Neutrophil (primary cell): ENCODE data around the gene TYMP.
A peak's percentile ranks its signal among the peaks of the same experiment; 100 is the strongest.

Experiments
- H3K27ac ChIP-seq: fragments of 200-600 bp; sonication (generic); 2 replicates; pipeline ENCODE4 v1.5.1; 2016; ENCODE audit warnings: mild to moderate bottlenecking, moderate library complexity
- H3K27me3 ChIP-seq: fragments of 200-600 bp; sonication (generic); 2 replicates; pipeline ENCODE4 v1.6.0; 2016; ENCODE audit warnings: mild to moderate bottlenecking
- H3K36me3 ChIP-seq: fragments of 200-600 bp; sonication (generic); 2 replicates; pipeline ENCODE4 v1.5.1; 2017
- H3K4me1 ChIP-seq, 2 experiments: fragments of 200-600 bp in 1 of 2; sonication (generic) in 1 of 2; 1 replicate in 1 of 2; 2 replicates in 1 of 2; pipeline versions ENCODE4 v1.5.1 to v1.6.1; 2013 to 2016; ENCODE audit warnings: low read depth in 1 of 2, low read length in 1 of 2, mild to moderate bottlenecking in 1 of 2, moderate library complexity in 1 of 2; ENCODE audit not compliant: control insufficient read depth in 1 of 2, insufficient read depth in 1 of 2
- H3K4me3 ChIP-seq, 2 experiments: fragments of 200-600 bp in 1 of 2; sonication (generic) in 1 of 2; 1 replicate in 1 of 2; 2 replicates in 1 of 2; pipeline ENCODE4 v1.5.1; 2013 to 2016; ENCODE audit warnings: low read depth in 1 of 2, low read length in 1 of 2, mild to moderate bottlenecking in 1 of 2, moderate library complexity in 1 of 2
- H3K9me3 ChIP-seq: fragments of 200-600 bp; sonication (generic); 2 replicates; pipeline ENCODE4 v1.5.1; 2016
- TF ChIP-seq, protein P1 (sequence below): fragments of 200-600 bp; sonication (generic); IDR thresholded peaks from 2 replicates; pipeline ENCODE4 v1.5.1; 2016; ENCODE audit warnings: antibody characterized with exemption

The TYMP gene

DNA sequence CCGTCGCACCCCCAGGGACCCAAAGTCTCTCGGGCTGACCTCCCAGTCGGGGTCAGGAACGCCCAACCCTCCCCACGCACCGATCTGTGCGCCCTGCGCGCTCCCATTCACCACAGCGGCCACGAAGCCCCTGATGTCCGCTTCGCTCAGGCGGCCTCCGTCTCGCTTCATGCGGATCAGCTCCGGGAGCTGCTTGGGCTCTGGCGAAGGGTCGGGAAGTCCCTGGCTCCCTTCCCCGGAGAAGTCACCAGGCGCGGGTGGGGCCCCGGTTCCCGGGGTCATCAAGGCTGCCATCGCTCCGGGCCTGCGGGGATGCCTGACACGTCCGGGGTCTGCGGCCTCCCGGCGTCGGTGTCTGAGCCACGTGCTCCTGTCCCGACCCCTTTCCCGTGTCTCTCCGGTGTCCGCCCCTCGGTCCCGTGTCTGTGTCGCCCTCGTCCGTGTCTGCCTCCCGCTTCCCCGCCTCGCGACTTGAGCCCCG is 356 bp downstream of the TYMP start:
- peak overlapping the region; percentile 81 to 98 for H3K4me3 ChIP-seq
- H3K27me3 ChIP-seq = no peaks in the 10 kb centered on the region
- H3K9me3 ChIP-seq = no peaks in the 10 kb centered on the region
- H3K36me3 ChIP-seq = peaks cover 17% of the 10 kb centered on the region
- peaks cover 62 to 70% of the 10 kb centered on the region in 2 experiments for H3K4me1 ChIP-seq
- peak overlapping the region; percentile 98 for H3K27ac ChIP-seq
- TF ChIP-seq, protein P1, sequence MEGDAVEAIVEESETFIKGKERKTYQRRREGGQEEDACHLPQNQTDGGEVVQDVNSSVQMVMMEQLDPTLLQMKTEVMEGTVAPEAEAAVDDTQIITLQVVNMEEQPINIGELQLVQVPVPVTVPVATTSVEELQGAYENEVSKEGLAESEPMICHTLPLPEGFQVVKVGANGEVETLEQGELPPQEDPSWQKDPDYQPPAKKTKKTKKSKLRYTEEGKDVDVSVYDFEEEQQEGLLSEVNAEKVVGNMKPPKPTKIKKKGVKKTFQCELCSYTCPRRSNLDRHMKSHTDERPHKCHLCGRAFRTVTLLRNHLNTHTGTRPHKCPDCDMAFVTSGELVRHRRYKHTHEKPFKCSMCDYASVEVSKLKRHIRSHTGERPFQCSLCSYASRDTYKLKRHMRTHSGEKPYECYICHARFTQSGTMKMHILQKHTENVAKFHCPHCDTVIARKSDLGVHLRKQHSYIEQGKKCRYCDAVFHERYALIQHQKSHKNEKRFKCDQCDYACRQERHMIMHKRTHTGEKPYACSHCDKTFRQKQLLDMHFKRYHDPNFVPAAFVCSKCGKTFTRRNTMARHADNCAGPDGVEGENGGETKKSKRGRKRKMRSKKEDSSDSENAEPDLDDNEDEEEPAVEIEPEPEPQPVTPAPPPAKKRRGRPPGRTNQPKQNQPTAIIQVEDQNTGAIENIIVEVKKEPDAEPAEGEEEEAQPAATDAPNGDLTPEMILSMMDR = no peak

DNA sequence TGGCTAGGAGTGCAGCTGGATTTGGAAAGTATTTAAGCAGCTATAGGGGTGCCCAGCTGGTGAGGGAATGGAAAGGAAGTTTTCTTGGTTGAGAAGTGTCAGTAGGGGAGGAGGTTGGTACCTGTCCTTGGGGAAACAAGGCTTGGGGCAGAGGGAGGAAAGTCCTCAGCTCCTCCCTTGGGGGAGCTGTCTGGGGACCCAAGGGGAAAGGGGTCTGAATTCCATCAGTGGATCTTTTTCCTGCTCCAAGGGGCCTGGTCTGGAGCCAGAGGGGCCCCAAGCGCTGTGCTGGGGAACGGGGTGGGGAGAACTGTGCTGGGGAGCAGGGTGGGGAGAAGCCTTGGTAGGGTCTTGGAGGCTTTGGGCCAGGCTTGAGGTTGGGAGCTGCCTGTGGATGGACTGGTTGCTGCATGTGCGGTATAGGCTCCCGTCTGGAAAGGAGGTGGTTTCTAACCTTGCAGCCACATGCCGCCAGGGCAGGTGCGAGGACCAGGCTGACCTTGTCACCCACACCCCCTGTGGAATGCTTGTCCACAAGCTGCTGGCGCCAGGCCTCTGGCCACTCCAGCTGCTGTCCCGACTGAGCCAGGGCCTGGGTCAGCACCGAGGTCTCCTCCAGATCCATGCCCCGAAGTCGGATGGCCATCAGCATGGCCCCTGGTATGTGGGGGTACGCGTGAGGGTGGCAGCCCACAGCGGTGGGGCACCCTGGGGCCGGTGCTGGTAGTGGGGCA is 963 bp downstream of the TYMP start:
- Histone ChIP-seq H3K9me3 (no peaks in the 10 kb centered on the region), H3K4me3 (peak overlapping the region; percentile 81 to 98), H3K4me1 (peaks cover 61 to 69% of the 10 kb centered on the region in 2 experiments), H3K36me3 (peaks cover 20% of the 10 kb centered on the region), H3K27me3 (no peaks in the 10 kb centered on the region), H3K27ac (peak overlapping the region; percentile 98)
- TF ChIP-seq, protein P1 = no peak

DNA sequence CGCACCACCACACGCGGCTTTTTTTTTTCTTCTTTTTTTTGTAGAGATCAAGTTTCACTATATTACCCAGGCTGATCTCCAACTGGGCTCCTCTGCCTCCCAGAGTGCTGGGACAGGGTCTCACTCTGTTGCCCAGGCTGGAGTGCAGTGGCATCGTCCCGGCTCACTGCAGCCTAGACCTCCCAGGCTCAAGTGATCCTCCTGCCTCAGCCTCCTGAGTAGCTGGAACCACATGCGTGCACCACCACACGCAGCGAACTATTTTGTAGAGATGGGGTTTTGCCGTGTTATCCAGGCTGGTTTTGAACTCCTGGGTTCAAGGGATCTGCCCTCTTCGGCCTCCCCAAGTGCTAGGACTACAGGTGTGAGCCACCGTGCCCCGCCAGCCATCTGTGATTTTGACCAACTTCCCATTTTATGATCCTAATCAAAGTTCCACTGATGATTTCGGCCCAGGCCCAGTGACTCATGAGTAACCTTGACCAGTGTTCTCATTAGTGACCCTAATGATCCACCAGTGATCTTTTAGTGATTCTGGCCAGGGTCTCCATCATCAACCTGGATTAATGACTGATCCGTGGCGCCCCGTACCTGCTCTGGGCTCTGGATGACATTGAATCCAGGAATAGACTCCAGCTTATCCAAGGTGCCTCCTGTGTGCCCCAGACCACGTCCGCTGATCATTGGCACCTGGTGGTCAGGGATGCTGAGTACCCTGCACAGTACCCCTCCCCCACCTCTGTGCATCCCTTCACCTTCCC is 1.7 kb downstream of the TYMP start:
- peaks cover 27% of the 10 kb centered on the region for H3K36me3 ChIP-seq
- no peaks in the 10 kb centered on the region for H3K9me3 ChIP-seq
- H3K27me3 ChIP-seq = no peaks in the 10 kb centered on the region
- peaks cover 54 to 61% of the 10 kb centered on the region in 2 experiments for H3K4me1 ChIP-seq
- H3K27ac ChIP-seq = peak overlapping the region; percentile 98
- peak overlapping the region; percentile 81 to 98 for H3K4me3 ChIP-seq
- TF ChIP-seq, protein P1 = no peak

DNA sequence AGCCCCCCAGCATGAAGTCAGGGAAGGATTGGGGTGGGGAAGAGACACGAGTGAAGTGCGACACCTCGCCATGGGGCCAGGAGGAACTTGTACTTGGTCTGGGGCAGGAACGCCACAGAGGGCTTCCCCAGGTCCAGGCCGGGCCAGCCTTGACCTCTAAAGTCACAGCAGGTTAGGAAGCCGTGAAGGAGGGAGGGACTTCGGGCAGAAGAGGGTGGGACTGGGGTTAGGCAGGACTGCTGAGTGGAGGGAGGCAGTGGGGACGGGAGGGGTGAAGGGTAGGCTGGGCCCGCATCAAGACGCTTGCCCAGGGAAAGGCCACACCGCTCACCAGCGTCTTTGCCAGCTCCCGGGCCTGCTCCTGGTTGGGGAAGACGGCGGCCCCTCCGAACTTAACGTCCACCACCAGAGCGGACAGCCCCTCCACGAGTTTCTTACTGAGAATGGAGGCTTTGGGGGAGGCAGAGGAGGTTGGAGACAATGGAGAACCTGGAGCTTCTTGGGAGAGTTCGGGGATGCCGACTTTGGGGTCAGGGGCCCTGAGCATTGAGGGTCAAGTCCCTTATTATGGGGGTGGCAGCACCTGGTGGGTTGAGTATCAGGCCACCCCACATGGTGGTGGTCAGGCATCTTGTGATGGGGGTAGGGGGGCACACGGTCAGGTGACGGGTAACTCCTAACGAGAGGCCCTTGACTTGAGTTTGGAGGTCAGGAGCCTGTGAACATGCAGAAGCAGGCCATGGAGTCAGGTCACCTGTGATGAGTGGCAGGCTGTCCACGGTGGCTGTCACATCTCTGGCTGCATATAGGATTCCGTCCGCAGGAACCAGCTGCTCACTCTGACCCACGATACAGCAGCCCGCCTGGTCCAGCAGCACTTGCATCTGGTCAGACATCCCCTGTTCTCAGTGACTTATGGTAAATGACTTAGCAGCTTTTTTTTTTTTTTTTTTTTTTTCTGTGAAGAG is 2.7 kb downstream of the TYMP start:
- Histone ChIP-seq H3K27ac (peak overlapping the region; percentile 98), H3K4me3 (peak overlapping the region; percentile 81 to 98), H3K9me3 (no peaks in the 10 kb centered on the region), H3K27me3 (no peaks in the 10 kb centered on the region), H3K4me1 (peaks cover 44 to 52% of the 10 kb centered on the region in 2 experiments), H3K36me3 (peaks cover 37% of the 10 kb centered on the region)
- TF ChIP-seq, protein P1 = no peak
